HepG2 (cell line): ENCODE measurements around the gene TNFAIP6. TPM values are rescaled to one million over a fixed set of nuclear protein-coding genes. Genes with fewer than 3 reads are reported as not detected.

Experiments
- CBFB ChIP-seq: sonication (generic); formaldehyde crosslinking; IDR thresholded peaks from 2 replicates; pipeline ENCODE4 v1.4.0; 2020; ENCODE audit warnings: missing genetic modification reagents
- ISX ChIP-seq: sonication (generic); formaldehyde crosslinking; conservative IDR thresholded peaks from 2 replicates; pipeline ENCODE4 v1.5.0; 2020; ENCODE audit warnings: missing genetic modification reagents
- PAXIP1 ChIP-seq: sonication (generic); formaldehyde crosslinking; conservative IDR thresholded peaks from 2 replicates; pipeline ENCODE4 v1.4.0; 2020; ENCODE audit warnings: mild to moderate bottlenecking, missing genetic modification reagents, moderate library complexity
- SSRP1 ChIP-seq: IDR thresholded peaks from 2 replicates; pipeline ENCODE4 v1.6.1; 2016; ENCODE audit warnings: control low read depth
- TCF12 ChIP-seq, 2 experiments: fragments of 450-650 bp in 1 of 2; sonication (generic) in 1 of 2; formaldehyde crosslinking in 1 of 2; IDR thresholded peaks; 2 replicates each; pipeline versions ENCODE4 v1.6.1 to v1.8.0; 2017 to 2022; ENCODE audit warnings: antibody characterized with exemption in 1 of 2, mild to moderate bottlenecking in 1 of 2, missing genetic modification reagents in 1 of 2, moderate library complexity in 1 of 2
- ZBTB40 ChIP-seq, 2 experiments: fragments of 450-650 bp in 1 of 2; sonication (generic) in 1 of 2; formaldehyde crosslinking in 1 of 2; IDR thresholded peaks; 2 replicates each; pipeline versions ENCODE4 v1.6.1 to v1.8.0; 2016 to 2022; ENCODE audit warnings: antibody characterized with exemption in 1 of 2, mild to moderate bottlenecking in 1 of 2, missing genetic modification reagents in 1 of 2
- ZNF263 ChIP-seq: sonication (generic); formaldehyde crosslinking; IDR thresholded peaks from 2 replicates; pipeline ENCODE4 v1.4.0; 2020; ENCODE audit warnings: missing genetic modification reagents
- ZNF615 ChIP-seq: sonication (generic); formaldehyde crosslinking; IDR thresholded peaks from 2 replicates; pipeline ENCODE4 v1.5.0; 2020; ENCODE audit warnings: mild to moderate bottlenecking, missing genetic modification reagents, borderline replicate concordance
- polyA plus RNA-seq, 8 experiments: library from polyadenylated mRNA; depleted of rRNA in 3 of 8; stranded (reverse) in 7 of 8; unstranded in 1 of 8; fragments of >200 nt; fragmentation: Illumina TruSeq in 4 of 8; extraction: Trizol in 4 of 8; gene quantifications; 2 replicates each; pipeline versions ENCODE4 v1.2.1 to v1.2.3, GENCODE V29; 2011 to 2016; ENCODE audit warnings: low read depth in 4 of 8, missing spikeins in 1 of 8, mixed read lengths in 1 of 8; ENCODE audit not compliant: insufficient read depth in 1 of 8
- total RNA-seq, 5 experiments: library from RNA; depleted of rRNA; stranded (reverse); fragments of >200 nt; fragmentation: Illumina TruSeq; extraction: Trizol; gene quantifications; 2 replicates each; pipeline ENCODE4 v1.2.3, GENCODE V29; 2016; ENCODE audit warnings: low read depth in 1 of 5
- TF ChIP-seq, protein P1 (sequence below): sonication (generic); formaldehyde crosslinking; IDR thresholded peaks from 2 replicates; pipeline ENCODE4 v1.4.0; 2020; ENCODE audit warnings: mild to moderate bottlenecking, missing genetic modification reagents
- TF ChIP-seq, protein P2 (sequence below): sonication (generic); formaldehyde crosslinking; IDR thresholded peaks from 2 replicates; pipeline ENCODE4 v1.5.0; 2020; ENCODE audit warnings: missing genetic modification reagents

TNFAIP6 gene
- total and polyA plus RNA-seq, 2 of the 13 experiments (the other 11 are each of a cell fraction or from before 2014, with no cell fraction given): not detected

DNA sequence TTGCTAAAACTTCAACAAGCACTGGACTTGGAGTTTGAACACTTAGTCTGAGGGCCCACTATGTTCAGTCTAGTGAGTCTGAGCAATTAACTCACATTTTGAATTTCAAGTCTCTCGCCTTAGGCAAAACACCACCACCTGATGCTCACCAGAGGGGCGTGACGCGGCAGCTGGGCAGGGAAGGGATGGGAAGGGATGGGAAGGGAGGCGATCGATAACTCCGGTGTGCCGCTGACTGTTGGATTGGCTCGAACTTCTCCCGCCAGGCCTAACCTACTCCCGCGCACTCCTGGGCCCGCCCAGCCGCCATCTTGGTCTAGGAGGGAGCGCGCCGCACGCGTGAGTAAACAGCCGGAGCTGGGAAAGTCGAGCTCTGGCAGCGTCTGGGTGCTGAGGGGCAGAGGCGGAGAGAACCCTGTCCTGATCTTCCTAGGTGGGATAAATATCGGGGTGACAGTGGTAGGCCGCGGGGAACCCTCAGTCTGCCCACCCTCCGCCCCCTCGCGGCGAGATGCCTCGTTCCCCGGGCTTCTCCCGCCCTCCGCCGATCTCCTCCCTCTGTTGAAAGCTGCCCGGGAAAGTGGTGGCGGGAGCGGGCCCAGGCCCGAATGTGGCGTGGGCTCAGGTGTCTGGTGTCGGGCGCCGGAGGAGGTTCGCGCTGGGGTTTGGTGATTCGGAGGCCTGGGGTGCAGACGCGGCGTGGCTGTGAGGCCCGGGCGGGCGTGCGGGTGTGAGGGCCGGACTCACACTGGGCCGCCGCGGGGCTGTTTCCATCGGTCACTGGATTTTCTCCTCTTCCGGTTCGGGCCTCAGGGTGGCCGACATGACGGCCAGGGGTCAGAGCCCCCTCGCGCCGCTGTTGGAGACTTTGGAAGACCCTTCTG lies 52.5 kb downstream of the TNFAIP6 start, which contains the start of gene RIF1 (continued):
- TF ChIP-seq ZNF615 (CRISPR knock-in tag) (0 out of 2 replicates have a peak, but pooled peaks have one; percentile 90), SSRP1 (no peak), ZBTB40 (IDR thresholded peaks at IDR 0.05) (no peak), ZBTB40 (CRISPR knock-in tag; IDR thresholded peaks at IDR 0.05) (peak; percentile 22; the same call in 1 of the 2 replicates), ISX (CRISPR knock-in tag) (0 out of 2 replicates have a peak, but pooled peaks have one; percentile 18), CBFB (CRISPR knock-in tag) (peak; percentile 79; the same call in 1 of the 2 replicates), PAXIP1 (CRISPR knock-in tag) (peak; percentile 30; the same call in 1 of the 2 replicates), ZNF263 (CRISPR knock-in tag) (no peak), TCF12 (IDR thresholded peaks at IDR 0.05) (no peak), TCF12 (CRISPR knock-in tag; IDR thresholded peaks at IDR 0.05) (0 out of 2 replicates have a peak, but pooled peaks have one; percentile 80)
- TF ChIP-seq, protein P1, sequence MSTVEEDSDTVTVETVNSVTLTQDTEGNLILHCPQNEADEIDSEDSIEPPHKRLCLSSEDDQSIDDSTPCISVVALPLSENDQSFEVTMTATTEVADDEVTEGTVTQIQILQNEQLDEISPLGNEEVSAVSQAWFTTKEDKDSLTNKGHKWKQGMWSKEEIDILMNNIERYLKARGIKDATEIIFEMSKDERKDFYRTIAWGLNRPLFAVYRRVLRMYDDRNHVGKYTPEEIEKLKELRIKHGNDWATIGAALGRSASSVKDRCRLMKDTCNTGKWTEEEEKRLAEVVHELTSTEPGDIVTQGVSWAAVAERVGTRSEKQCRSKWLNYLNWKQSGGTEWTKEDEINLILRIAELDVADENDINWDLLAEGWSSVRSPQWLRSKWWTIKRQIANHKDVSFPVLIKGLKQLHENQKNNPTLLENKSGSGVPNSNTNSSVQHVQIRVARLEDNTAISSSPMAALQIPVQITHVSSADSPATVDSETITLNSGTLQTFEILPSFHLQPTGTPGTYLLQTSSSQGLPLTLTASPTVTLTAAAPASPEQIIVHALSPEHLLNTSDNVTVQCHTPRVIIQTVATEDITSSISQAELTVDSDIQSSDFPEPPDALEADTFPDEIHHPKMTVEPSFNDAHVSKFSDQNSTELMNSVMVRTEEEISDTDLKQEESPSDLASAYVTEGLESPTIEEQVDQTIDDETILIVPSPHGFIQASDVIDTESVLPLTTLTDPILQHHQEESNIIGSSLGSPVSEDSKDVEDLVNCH (CRISPR knock-in tag): no peak
- TF ChIP-seq, protein P2, sequence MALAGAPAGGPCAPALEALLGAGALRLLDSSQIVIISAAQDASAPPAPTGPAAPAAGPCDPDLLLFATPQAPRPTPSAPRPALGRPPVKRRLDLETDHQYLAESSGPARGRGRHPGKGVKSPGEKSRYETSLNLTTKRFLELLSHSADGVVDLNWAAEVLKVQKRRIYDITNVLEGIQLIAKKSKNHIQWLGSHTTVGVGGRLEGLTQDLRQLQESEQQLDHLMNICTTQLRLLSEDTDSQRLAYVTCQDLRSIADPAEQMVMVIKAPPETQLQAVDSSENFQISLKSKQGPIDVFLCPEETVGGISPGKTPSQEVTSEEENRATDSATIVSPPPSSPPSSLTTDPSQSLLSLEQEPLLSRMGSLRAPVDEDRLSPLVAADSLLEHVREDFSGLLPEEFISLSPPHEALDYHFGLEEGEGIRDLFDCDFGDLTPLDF (CRISPR knock-in tag): peak; percentile 100
